Fibroblast of skin of abdomen (primary cell): ENCODE data around the gene STIL.

Experiments
- DNase-seq: peaks from one replicate; pipeline ENCODE4 v3.0.0-alpha.2; 2013

STIL gene

DNA sequence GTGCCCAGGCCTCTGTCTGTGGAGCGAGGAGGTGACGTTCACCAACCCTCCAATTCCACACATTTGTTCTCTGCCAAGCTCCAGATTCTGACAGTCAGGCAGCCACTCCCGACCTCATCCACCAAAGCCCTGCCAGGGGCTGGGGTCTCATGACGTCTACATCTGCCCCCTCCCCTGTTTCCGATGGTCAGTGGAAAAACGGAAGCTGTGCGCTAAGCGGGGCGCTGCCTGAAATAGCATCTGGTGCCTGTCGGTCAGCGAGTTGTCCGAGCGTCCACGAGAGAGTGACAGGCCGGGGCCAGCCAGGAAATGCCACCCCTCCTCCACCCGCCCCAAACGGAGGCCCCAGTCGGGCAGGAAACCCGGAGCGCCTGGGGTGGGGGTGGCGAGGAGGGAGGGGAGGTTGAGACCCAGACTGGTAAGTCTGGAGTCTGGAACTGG is 78.7 kb downstream of the STIL start:
- no peak for DNase-seq

DNA sequence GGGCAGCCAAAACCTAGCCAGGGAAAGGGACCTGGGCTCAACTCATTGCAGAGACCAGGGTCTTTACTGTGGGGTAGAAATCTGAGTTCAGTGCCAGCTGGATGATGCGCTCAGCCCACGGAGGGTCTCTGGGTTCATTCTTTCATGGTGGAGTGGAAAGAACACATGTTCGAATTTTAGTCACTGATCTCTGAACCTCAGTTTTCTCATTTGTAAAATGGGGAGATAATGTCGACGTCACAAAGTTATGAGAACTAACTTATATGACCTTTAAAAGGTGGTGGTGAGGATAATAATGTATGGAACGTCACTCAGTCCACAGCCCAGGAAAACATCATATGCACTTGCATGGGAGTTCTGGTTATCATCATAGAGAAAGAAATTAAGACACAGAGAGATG is 80.8 kb downstream of the STIL start:
- no peak for DNase-seq

GRCh38 chr1:47232187-47232874 is 81.6 kb downstream of the STIL start, which contains the start of gene TAL1:
Gene TAL1 (minus strand): TSS chr1:47232225. CDS start chr1:47225888, 6,337 bp downstream.
- DNase-seq, result no peak

DNA sequence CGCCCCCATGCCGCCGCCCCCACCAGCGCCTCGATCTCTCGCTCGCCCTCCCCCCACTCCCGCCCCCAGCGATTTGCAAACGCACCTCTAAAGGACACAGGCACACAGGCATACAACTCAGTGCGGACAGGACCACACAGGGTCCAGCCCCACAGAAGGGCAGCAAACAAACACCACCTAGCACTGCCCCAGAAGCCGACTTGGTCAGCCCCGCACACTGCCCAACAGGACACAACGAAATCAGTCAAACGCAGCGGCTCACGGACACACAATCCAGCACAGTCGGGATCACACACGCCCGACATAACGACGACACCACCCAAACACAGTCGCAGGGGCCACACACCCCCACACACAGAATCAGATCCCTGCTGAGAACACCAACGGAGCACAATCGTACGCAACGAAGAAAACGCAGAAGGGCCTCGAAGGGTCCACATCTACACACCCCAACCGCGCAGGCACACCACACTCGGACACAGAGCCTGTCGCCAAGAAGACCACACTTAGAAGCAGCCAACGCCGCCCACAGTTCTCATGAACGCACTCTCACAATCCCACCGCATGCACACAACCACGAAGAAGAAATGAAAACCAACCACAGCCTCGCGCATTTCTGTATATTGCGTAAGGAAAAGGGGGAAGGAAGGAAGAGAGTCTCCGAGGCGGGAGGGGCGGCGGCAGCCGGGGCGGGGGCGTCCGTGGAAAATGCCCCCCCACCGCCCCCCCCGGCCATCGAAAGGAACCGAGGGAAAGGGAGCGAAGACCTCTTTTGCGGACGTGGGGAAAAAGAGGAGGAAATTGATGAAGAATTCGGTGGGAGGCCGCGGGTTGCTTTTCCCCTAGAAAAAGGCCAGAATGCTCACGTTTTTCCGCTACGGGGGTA is 82.4 kb downstream of the STIL start:
- DNase-seq, result peak; percentile 59

DNA sequence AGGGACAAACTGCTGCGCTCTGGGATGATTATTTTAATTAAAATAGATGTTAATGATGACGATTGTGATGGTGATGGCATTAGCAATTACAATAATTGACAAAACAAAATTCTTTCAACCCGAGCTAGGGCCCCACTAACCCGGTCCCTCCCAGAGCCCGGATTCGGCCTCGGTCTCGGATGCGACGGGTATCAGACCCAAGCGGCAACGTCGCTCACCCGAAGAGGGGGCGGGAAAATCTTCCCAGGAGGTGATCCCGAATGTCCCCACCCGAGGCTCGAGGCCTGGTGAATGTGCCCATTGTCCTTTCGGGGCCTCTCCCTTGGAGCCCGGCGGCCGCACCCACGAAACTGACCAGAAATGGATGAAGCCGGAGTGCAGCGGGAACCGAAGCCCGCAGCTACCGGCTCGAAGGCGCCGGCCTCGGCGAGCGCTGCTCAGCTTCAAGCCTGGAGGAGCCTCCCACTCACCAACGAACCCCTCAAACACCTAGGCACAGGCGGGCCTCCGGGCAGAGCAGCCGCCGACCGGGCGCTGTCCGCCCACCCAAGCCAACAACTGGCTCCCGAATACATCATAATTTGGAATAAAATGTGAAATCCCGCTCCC is 83.2 kb downstream of the STIL start:
- no peak for DNase-seq

DNA sequence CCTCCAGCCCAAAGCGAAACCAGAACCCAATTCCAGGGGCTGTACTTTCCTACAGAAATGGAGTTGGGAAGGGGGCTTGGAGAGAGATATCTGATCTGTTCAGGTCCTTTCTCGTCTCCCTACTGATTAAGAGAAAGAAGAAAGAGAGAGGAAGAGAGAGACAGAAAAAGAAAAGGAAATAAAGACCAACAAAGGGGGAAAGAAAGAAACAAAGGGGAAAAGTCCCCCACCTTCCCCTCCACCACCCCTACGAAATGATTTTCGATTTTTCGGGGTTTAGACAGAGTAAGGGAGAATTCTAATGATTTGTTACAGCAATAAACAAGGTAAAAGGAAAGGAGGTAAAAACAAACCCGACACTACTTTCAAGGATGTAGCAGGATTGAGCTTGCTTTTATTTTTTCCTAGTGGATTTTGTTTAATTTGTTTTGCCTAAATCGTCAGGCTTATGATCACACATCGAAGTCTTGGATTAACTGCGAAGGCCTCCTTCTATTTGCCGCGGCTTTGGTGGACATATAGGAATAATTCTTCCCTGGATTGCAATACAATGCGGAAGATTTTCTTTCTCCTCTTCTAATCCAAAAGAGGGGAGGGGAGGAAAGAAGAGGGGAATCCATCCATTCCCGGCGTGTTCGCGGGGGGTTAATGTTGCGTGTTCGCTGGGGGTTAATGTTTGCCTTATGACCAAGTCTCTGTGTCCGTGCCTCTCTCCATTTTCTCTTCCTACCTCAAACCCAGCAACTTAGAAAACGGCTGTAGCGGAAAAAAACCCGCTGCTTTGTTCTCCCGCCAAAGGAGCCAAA is 83.9 kb downstream of the STIL start:
- DNase-seq, result no peak

GRCh38 chr1:47229031-47229885 is 84.7 kb downstream of the STIL start:
- DNase-seq, result no peak

DNA sequence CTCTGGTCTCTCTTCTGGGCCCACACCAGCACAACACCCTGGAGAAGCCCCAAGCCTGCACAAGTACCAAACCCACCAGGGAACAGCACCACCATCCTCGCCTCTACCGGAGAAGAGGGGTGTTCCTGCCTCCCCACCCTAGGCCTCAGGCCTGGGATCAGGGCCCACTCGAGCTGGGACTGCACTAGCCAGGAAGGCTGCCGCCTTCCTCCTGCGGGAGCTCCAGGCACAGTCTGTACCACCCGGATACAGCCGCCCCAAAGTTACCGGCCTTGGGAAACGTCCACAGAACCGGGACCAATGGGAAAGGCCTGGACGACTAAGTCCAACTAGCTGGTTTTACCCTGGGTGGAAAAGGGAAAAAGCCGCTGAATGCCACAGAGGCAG is 85.3 kb downstream of the STIL start:
- no peak for DNase-seq

DNA sequence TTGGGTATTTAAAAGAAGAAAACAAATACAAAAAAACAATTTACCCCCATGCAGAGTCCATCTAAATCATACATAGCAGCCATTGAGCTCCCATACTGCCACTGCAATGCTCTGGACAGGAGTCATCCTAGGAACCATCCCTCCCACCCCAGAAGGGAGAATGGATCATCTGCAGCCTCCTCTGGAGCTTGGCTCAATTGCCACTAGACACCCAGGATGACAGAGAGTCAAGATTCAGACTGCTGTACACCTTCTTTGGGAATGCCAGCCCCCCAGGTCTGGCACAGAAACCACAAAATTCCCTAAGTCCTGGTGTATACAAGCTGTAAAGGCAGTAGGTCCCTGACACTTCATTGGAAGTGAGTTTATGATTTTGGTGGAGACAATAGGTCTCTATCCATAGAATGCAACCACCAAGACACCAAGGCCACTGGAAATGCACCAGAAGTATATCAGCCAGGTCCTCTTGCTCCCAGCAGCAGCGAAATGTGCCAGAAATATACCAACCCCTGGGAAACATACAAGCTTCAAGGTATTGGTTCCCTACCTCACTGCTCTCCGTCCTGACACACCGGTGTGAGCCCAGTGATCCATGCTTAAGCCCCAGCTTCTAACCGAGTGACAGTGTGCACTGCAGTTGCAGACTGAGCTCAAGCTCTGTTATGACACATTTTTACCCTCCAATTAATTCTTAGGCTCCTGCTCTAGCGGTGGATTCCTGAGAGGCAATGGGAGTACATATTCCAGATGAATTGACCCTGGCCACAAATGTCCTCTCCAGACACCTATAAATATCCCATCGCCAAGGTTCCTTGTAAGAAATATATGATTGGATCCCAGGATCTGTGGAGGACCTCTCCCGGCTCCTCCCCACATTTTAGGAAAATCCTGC is 86.4 kb downstream of the STIL start:
- no peak for DNase-seq

GRCh38 chr1:47226839-47227215 is 87.1 kb downstream of the STIL start:
- DNase-seq, result no peak

DNA sequence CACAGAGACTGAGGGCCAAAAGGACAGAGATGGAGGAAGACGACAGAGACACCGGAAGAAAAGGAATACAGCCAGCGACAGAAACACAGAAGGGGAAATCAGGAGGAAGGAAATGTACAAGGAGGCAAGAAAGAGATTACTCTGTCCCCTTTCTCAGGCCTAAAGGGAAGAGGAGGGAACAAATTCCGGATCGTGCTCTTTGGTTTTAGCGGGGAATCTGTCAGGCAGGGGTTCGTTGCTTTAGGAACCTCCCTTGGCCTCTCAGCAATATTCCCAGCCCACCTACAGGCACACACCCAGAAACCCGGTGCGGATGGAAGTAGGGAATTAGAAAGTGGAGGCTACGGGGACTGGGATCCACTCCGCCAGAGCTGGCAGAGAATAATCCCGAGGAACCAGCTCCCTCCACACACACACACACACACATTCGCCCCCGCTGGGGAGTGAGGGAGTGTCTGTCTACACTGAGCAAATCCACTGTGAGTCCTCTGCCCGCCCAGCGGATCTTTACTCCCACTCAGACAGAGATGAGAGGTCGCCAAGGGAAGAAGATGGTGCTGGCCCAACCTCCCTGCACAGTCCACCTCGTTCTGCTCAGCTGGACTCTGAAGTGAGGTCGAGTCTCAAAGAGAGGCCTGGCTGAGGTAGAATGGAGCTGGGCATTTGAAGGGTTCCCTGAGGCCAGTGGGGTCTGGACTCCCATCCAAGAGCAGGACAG is 87.7 kb downstream of the STIL start:
- DNase-seq, result no peak

DNA sequence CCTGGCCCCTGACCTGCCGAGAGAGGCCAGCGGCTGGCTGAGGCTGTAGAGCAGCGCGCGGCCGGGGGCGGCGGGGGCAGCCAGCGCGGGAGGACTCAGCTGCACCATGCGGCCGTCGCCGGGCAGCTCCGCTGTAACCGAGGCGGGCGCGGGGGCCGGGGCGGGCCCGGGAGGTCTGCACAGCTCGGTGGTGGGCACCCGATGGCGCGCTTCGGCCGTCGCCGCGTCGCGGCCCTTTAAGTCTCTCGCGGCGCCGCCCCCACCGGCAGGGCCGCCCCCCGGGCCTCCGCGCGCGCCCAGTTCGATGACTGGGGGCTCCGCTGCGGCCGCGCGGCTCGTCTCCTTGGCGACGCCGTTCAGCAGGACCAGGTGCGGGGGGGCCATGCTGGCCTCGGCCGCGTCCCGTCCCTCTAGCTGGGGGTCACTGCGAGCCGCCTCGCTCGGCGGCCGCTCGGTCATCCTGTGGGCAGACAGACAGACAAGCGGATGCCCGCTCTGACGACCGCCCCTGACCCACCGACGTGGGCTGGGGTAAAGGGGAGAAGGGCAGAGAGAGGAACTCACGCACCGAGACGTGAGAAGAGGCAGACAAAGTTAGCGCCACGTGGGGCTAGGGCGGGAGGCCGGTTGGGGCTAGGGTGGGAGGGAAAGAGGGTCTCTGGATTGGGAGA is 88.4 kb downstream of the STIL start:
- no peak for DNase-seq

DNA sequence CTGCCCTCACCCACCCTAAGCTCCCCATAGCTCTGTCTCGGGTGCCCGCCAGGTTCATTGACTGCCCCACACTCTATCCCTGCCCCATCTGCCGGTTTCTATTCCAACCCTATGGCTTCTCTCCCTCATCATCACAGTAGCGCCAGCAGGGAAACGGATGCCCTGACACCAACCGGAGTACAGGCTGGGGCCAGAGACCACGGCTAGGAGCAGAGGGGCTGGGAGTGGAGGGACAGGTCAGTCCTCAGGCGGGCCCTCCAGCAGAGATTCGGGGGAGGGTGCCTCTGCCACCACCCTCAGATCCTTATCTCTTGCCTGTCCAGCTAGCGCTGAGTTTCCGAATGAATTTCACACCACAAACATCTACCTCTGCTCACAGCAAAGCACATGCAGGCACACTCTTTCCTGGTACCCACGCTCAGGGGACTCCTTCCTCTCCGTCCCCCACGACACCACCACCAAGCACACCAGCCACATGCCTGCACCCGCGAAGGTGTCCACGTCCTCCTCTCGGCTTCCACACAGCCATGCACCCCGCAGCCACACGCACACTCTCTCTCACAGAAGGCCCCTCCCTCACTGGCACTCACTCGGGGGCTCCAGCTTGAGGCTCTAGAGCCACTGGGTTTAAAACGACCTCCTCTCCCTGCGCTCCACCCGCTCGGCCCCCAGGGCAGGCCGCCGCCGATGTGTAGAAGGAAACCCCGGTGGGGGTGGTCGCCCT is 89.1 kb downstream of the STIL start:
- DNase-seq, result no peak

DNA sequence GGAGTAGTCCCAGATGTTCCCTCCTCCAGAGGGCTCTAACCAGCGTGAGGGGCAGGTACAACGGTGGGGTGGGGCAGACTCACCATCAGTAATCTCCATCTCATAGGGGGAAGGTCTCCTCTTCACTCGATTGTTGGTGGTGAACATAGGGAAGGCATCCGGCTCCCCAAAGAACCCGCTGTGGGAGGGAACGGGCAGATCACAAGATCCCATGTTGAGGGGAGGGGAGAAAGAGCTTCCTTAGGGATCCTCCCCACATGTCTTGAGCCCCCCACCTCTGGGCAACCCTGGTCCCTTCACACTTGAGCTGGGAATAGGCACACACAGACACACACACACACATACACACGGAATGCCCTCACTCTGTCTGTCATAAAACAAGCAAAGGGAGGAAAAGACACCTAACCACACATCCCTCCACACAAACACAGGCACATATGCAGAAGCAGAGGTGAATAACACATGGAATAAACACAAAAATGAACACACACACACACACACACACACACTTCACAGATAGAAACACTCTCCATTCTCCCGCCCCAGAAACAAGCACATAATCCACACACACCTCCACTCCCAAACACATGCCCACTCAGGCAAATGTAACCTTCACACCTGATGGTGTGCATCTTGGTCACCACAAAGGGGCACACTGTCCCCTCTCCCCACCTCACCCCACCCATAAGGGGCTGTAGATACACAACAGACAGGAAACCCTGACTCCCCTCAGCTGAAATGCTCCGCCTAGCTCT is 89.8 kb downstream of the STIL start:
- DNase-seq, result no peak

DNA sequence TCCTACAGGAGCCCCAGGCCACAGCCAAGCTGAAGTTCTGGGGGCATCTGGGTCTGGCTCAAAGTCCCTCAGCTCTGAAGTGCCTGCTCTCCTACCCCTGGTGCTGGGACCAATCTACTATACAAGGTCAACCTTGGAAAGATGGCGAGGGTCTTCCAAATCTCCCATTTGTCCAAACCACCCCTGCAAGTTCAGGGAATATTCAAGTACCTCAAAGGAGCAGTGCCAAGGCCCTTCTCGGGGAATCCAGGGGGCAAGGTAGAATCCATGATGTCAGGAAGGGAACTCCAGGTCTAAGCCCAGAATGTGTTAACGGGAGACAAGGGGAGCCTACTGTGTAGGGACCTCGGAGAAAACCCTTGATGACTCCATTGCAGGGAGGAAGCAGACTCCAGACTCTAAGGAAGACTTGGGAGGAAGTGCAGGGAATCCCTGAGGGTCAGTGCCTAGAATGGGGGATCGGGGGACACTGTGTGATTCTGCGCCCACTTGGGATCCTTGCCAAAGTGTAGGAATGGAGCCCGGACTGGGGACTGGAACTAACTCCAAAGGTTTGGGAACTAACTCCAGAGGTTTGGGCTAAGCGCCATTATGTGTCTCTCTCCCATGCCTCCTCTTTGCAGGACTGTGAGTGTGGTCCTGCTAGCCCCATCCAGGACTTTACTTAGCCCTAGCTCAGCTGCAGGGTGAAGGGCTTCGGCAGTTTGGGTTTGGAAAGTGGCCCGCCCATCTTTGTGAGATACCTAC is 90.6 kb downstream of the STIL start:
- no peak for DNase-seq

- DNase-seq, result no peak
These were observed 91.5 kb downstream of the STIL start for GRCh38 chr1:47222476-47222875.

DNA sequence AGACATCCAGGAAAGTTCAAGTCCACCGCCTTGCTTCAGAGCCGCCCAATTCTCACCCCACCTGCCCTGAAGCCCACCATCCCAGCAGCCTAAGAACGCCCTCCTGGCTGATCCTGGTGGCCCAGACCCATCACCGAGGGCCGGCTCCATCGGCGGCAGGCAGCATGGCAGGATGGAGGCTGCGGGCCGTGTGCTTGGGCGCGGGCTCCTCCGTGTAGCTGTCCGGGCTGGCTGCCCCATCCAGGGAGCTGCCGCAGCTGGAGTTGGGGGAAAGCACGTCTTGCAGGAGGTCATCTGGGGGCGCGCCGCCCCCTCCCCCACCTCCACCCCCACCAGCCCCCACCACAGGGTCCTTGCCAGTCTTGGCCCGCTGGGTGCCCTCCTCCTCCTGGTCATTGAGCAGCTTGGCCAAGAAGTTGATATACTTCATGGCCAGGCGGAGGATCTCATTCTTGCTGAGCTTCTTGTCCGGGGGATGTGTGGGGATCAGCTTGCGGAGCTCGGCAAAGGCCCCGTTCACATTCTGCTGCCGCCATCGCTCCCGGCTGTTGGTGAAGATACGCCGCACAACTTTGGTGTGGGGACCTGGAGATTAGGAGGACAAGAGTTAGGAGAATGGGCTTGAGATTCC is 94.2 kb downstream of the STIL start:
- DNase-seq, result no peak
